ENCODE measurements around the gene SERPINB6. TPM values are rescaled to one million over a fixed set of nuclear protein-coding genes. Genes with fewer than 3 reads are reported as not detected.
A peak's percentile ranks its signal among the peaks of the same experiment; 100 is the strongest.

Gene SERPINB6
- total RNA-seq, 3 donors from 2014 or later, result 14.9 to 15.9 (median 15.3) TPM

DNA sequence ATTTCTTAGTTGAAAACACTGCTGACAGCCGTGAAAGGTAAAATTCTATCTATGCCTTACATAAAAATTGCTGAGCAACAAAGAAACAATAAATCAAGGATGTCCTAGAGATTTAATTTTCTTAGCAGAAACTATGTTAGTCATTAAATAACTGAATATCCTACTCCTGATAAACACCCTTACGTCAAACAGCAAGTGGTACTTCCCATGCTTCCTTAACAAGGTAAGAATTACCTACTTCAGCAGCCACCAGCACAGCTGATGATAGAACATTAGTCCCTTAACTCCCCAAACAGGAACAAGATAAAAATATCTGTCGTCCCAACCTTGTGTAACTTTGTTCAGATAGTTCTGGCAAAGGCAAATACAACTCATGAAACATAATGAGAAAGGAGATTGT is 8.7 kb downstream of the SERPINB6 start:
- ATAC-seq, result no peak
- no peak for DNase-seq
- Mint-ChIP-seq H3K9me3 (no peaks in the 10 kb centered on the region), H3K27me3 (ENCODE audit: low read depth) (no peaks in the 10 kb centered on the region), H3K36me3 (ENCODE audit: insufficient read depth) (no peaks in the 10 kb centered on the region), H3K4me3 (no peak overlapping the region), H3K4me1 (ENCODE audit: low read depth) (peaks cover 18% of the 10 kb centered on the region)

DNA sequence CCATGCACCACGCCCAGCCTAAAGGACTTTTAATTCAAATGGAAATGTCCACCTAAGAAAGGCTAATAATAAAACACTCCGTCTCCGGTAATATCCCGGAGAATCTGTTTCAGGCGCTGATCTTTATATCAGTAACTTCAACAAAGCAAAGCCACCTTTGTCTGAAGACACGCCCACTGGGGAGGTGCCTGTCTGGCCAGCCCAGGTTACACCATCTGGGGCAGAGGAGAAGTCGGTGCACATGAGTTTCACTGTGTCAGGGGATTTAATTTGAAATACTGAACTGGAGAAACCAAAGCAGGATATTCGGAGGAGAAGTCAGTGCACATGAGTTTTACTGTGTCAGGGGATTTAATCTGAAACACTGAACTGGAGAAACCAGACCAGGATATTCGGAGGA is 9.4 kb downstream of the SERPINB6 start:
- DNase-seq (no peak), ATAC-seq (no peak)
- Mint-ChIP-seq H3K4me1 (ENCODE audit: low read depth) (peaks cover 13% of the 10 kb centered on the region), H3K4me3 (no peak overlapping the region), H3K27me3 (ENCODE audit: low read depth) (no peaks in the 10 kb centered on the region), H3K36me3 (ENCODE audit: insufficient read depth) (no peaks in the 10 kb centered on the region), H3K9me3 (no peaks in the 10 kb centered on the region)

DNA sequence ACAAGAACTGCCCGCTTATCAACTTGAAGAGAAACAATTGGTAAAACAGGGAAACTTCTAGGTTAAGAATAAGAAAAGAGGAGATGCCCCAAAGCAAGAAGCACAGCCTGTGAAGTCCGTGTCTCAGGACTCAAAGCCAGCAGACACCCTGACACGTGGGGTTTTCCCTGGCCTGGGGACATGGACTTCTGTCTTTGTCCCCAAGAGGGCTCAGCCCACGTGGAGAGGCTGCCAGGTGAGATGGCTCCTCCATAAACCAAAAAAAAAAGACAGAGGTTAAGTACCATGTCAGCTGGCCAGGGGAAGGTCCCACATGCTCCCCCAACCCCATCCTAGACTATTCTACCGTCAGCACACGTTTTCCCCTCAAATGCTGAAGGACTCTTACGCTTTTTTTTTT is 9.9 kb downstream of the SERPINB6 start:
- Mint-ChIP-seq H3K27me3 (ENCODE audit: low read depth) (no peaks in the 10 kb centered on the region), H3K4me1 (ENCODE audit: low read depth) (peaks cover 12% of the 10 kb centered on the region), H3K9me3 (no peaks in the 10 kb centered on the region), H3K36me3 (ENCODE audit: insufficient read depth) (no peaks in the 10 kb centered on the region), H3K4me3 (no peak overlapping the region)
- ATAC-seq, result no peak
- DNase-seq, result no peak

DNA sequence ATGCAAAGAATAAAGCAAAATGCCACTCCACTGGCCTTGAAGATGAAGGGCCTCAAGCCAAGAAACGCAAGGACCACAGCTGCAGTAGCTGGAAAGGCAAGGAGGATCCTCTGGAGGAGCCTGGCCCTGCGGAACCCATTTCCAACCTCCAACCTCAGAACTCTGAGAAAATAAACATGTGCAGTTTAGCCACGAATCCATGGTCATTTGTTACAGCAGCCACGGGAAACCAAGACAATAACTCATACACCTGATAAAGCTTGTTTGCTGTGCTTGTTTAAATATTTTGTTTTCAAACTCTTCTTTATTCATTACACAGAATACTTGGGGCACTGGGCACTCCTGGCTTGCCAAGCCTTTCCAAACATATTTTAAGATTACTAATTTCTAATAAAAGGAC is 10.4 kb downstream of the SERPINB6 start:
- no peak for ATAC-seq
- Mint-ChIP-seq H3K27me3 (ENCODE audit: low read depth) (no peaks in the 10 kb centered on the region), H3K4me3 (no peak overlapping the region), H3K9me3 (no peaks in the 10 kb centered on the region), H3K36me3 (ENCODE audit: insufficient read depth) (no peaks in the 10 kb centered on the region), H3K4me1 (ENCODE audit: low read depth) (peaks cover 9% of the 10 kb centered on the region)
- DNase-seq, result no peak

DNA sequence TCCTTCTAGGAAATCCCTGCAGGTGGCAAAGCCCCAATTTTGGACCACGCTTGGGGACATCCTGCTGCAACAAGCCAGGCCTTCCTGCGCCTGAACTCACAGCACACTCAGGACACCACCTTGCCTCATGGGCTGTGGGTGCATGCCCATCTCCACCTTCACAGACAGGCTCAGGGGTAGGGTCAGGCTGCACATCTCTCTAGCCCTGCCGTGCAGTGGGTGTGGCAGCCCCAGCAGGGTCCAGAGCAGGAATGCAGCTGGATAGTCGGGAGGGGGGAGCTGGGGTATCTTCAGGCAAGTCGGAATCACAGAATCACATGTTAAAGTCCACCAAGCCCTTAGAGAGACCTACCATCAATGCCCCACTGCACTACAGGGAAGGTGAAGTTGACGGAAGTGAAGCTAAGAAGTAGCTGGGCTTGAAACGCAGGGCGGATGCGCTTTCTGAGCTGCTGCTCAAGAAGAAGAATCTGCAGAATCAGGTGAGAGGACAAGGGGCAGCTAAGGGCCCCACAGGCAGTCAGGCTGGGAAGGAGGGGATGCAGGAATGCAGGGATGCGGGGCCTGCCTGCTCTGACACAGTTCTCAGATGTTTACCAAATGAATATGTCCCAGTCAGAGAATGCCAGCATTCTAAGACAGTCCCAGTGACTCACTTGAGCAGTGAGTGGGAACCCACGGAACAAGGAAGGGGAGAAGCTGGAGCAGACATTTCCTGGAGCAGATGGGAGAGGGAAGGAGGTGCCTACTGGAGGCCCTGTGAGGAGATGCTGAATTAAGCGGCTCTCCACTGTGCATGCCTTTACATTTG is 11.3 kb downstream of the SERPINB6 start:
- Mint-ChIP-seq H3K4me3 (no peak overlapping the region), H3K4me1 (ENCODE audit: low read depth) (peaks cover 9% of the 10 kb centered on the region), H3K27me3 (ENCODE audit: low read depth) (no peaks in the 10 kb centered on the region), H3K9me3 (no peaks in the 10 kb centered on the region), H3K36me3 (ENCODE audit: insufficient read depth) (no peaks in the 10 kb centered on the region)
- DNase-seq (no peak), ATAC-seq (no peak)

DNA sequence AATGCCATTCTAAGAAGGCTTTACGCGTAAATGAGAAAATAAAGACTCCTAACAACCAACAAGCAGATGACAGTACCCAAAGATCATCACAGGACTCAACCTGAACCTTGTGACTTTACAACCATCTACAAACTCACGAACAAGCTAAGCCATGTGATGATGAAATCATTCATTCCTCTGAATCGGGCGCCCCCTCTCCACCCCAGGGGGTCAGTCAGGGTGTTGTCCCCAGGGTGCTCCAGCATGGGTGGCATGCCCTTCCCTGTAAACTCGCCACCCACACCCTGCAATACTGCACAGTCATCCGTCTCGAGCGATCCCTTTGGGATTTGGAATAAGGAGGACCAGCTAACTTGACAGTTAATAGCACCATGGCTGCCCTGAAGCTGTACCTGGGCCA is 12.6 kb downstream of the SERPINB6 start:
- peaks cover 9% of the 10 kb centered on the region for H3K4me1 Mint-ChIP-seq (ENCODE audit: low read depth)
- H3K9me3 Mint-ChIP-seq, result no peaks in the 10 kb centered on the region
- H3K27me3 Mint-ChIP-seq (ENCODE audit: low read depth), result no peaks in the 10 kb centered on the region
- DNase-seq (no peak), ATAC-seq (no peak)
- H3K36me3 Mint-ChIP-seq (ENCODE audit: insufficient read depth), result no peaks in the 10 kb centered on the region
- H3K4me3 Mint-ChIP-seq, result no peak overlapping the region

DNA sequence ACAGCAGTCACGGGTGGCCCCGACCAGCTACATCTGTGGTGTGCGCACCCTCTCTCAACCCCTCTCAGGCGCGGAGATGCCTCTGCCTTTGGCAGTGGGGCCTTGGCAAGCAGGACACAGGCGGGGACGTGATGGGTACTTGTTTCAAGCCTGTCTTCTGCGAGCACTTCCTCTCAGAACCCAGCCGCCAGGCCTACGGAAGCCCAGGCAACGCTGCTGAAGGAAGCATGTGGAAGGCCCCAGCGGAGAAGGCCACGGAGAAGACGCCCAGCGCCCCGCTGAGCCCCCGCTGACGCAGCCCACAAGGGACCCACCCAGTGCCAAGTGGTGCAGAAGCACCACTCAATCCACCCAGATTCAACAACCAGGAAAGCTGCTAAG is 13.0 kb downstream of the SERPINB6 start:
- H3K9me3 Mint-ChIP-seq, result no peaks in the 10 kb centered on the region

DNA sequence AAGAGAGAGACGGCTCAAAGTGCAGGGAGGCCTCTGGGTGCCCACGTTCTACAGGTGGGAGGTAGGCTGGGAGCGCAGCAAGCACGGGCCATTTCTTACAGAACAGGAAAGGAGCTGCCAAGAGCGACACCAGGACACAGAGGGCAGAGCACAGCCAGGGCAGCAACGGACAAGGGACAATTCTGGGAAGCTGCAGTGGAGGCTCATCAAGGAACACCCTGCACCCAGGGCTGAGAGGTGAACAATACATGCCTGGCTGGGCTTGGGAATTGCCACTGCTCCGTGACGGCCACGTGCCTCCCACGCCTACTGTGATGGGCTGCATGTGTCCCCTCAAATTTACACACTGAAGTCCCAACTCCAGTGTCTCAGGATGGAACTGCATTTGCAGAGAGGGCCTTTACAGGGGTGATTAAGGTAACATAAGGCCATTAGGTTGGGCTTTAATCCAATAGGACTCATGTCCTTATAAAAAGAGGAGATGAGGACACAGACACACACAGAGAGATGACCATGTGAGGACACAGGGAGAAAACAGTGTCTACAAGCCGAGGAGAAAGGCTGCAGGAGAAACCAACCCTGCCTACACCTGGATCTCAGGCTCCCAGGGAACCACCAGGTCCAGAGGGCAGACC is 13.6 kb downstream of the SERPINB6 start:
- peaks cover 4% of the 10 kb centered on the region for H3K36me3 Mint-ChIP-seq (ENCODE audit: insufficient read depth)
- no peak for DNase-seq
- ATAC-seq, result no peak
- H3K9me3 Mint-ChIP-seq, result no peaks in the 10 kb centered on the region
- no peaks in the 10 kb centered on the region for H3K27me3 Mint-ChIP-seq (ENCODE audit: low read depth)
- H3K4me1 Mint-ChIP-seq (ENCODE audit: low read depth), result peaks cover 11% of the 10 kb centered on the region
- H3K4me3 Mint-ChIP-seq, result no peak overlapping the region

More for the DNA sequence above, 13.0 kb downstream of the SERPINB6 start:
- no peak for DNase-seq
- Mint-ChIP-seq H3K4me3 (no peak overlapping the region), H3K4me1 (ENCODE audit: low read depth) (peaks cover 9% of the 10 kb centered on the region), H3K27me3 (ENCODE audit: low read depth) (no peaks in the 10 kb centered on the region), H3K36me3 (ENCODE audit: insufficient read depth) (no peaks in the 10 kb centered on the region)
- ATAC-seq, result peak in 1 of 2 donors; percentile 37

DNA sequence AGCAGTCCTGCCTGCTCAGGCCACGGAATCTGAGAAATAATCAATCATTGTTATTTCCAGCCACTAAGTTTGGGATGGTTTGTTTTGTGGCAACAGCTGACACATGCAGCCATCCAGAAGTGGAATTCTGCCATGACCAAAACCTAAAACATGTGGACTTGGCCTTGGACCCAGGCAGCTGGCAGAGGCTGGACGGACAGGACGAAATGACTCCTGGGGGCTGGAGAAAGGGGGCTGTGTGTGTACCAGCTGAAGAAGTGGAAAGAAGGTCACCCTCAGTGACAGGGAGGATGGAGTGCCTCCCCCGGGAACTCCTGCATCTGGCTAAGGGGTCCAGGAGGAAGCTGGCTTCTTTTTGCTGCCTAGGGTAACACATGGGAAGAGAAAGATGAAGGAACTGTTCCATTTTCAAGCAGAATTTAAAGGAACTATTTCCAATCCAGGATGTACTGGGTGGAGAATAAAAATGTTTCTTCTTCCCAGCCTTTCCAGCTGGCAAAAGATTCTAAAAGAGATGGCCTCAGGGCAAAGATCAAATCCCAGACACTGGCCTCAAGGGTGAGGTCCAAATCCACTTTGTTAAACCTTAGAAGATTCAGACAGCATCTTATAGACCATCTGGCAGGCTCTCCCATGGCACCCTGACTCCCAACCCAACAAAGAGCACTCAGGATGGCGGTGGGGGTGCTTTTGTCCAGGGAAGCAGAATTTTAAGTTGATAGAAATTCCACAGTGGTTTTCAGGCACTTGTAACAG is 14.3 kb downstream of the SERPINB6 start:
- Mint-ChIP-seq H3K36me3 (ENCODE audit: insufficient read depth) (peaks cover 4% of the 10 kb centered on the region), H3K27me3 (ENCODE audit: low read depth) (no peaks in the 10 kb centered on the region), H3K4me1 (ENCODE audit: low read depth) (peaks cover 10% of the 10 kb centered on the region), H3K9me3 (no peaks in the 10 kb centered on the region), H3K4me3 (no peak overlapping the region)
- no peak for DNase-seq
- ATAC-seq, result no peak

DNA sequence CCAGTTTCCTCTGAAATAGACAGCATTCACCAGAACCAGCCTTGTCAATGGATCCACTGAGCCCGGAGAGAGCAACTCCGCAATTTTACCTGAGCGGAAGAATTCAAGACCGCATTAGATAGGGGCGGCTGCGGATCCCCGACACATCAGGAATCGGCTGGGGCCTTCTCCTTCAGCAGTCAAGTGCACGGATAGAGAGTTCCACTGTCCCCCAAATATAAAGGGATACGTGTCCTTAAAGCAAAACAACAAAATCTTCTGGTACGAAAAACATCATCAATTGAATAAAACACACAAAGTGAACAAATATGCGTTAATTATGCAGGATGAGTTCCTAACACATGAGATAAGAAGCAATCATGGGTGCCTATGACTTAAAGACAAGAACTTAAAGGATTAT is 18.3 kb downstream of the SERPINB6 start:
- ATAC-seq (no peak), DNase-seq (no peak)
- Mint-ChIP-seq H3K36me3 (ENCODE audit: insufficient read depth) (peaks cover 11% of the 10 kb centered on the region), H3K4me3 (no peak overlapping the region), H3K27me3 (ENCODE audit: low read depth) (no peaks in the 10 kb centered on the region), H3K9me3 (no peaks in the 10 kb centered on the region), H3K4me1 (ENCODE audit: low read depth) (peaks cover 5% of the 10 kb centered on the region)

DNA sequence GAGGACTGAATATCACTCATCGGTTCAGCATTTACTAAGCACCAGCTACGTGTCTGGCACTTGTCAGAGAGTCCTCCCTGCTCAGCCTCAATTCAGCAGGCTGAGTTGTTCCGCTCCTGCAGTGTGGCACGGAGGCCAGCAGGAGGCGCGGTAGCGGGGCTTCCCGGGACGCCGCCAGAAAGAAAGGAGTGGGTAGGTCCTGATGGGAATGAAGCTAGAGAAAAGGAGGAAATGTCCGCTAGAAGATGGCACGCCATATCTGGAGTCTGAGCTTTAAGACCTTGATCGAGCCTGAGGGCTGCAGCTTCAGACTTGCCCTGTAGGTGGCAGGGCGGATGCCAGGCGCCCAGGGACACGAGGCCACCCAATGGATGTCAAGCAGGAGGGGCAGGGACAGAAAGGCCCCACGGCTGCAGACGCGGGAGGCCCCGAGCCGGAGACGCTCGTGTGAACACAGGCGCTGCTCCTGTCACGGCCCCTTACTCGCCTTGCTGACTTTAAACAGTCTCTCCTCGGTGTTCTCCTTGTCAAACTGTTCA is 18.7 kb downstream of the SERPINB6 start:
- DNase-seq, result peak; percentile 41
- no peaks in the 10 kb centered on the region for H3K27me3 Mint-ChIP-seq (ENCODE audit: low read depth)
- H3K4me3 Mint-ChIP-seq, result peak overlapping the region; percentile 71
- H3K36me3 Mint-ChIP-seq (ENCODE audit: insufficient read depth), result peaks cover 16% of the 10 kb centered on the region
- H3K4me1 Mint-ChIP-seq (ENCODE audit: low read depth), result peaks cover 5% of the 10 kb centered on the region
- ATAC-seq, result peak; percentile 88
- no peaks in the 10 kb centered on the region for H3K9me3 Mint-ChIP-seq

DNA sequence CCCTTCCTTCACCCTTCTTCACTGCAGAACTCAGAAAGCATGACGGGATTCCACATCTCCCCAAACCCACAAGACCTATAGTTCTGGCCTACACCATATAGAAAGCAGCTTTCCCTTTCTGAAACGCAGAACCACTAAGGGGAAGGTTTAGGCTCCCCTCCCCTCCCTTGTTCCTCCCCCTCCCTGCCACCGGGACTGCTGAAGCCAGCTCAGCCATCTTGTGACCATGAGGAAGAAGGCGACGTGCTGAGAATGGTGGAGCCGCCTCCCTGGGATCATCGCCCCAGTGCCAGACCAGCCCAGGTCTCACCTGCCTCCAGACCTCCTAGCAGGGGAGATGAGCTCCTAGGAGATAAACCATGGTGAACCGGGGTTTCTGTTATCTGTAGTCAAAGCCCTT is 19.6 kb downstream of the SERPINB6 start:
- no peak for DNase-seq
- no peaks in the 10 kb centered on the region for H3K9me3 Mint-ChIP-seq
- H3K27me3 Mint-ChIP-seq (ENCODE audit: low read depth), result no peaks in the 10 kb centered on the region
- H3K4me1 Mint-ChIP-seq (ENCODE audit: low read depth), result peaks cover 5% of the 10 kb centered on the region
- H3K36me3 Mint-ChIP-seq (ENCODE audit: insufficient read depth), result peaks cover 20% of the 10 kb centered on the region
- no peak overlapping the region for H3K4me3 Mint-ChIP-seq
- no peak for ATAC-seq

DNA sequence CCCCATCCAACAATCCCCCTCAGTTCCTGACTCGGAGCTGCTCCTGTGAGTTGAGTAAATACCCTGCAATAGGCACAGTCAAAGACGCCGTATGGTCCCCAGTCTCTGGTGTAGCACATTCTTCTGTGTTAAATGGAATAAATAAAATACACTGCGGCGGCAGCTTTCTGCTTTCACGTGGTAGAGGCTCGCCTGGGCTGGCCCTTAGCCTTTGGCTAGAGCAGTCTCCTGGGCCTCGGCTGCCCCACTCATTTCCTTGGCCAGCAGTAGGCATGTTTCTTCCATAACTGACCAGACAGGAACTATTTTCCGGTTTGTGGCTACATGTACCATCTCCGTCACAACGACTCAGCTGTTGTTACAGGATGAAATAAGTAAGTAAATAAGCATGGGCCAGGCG is 20.7 kb downstream of the SERPINB6 start:
- DNase-seq (no peak), ATAC-seq (no peak)
- Mint-ChIP-seq H3K27me3 (ENCODE audit: low read depth) (no peaks in the 10 kb centered on the region), H3K4me1 (ENCODE audit: low read depth) (peaks cover 5% of the 10 kb centered on the region), H3K4me3 (no peak overlapping the region), H3K9me3 (no peaks in the 10 kb centered on the region), H3K36me3 (ENCODE audit: insufficient read depth) (peaks cover 20% of the 10 kb centered on the region)

DNA sequence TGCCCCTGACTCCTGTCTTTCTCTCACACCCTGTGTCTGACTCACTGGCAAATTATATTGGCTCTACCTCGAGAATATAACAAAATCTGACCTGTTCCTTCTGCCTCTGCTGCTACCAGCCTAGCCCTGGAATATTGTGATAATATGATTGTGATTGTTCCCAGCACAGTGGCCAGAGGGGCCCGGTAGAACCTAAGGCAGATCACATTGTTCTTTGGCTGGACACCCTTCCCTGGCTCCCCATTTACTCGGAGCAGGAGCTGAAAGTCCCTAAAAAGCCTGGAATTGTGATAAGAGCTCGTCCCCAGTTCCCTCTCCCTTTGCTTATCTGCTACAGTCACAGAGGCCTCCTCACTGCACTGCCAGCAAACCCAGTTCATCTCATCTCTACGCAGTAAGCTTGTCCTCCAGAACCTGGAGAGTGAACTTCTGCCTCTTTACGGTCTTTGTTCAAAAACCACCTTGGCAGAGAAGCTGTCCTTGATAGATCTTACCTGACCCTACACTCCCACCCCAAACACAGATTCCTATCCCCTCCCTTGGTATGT is 21.8 kb downstream of the SERPINB6 start:
- ATAC-seq (no peak), DNase-seq (no peak)
- Mint-ChIP-seq H3K9me3 (no peaks in the 10 kb centered on the region), H3K4me3 (no peak overlapping the region), H3K36me3 (ENCODE audit: insufficient read depth) (peaks cover 20% of the 10 kb centered on the region), H3K4me1 (ENCODE audit: low read depth) (peaks cover 12% of the 10 kb centered on the region), H3K27me3 (ENCODE audit: low read depth) (no peaks in the 10 kb centered on the region)
